H1 (cell line): ENCODE measurements around the gene NCOA6. TPM values are rescaled to one million over a fixed set of nuclear protein-coding genes. Genes with fewer than 3 reads are reported as not detected.

Experiments
- CTCF ChIA-PET: fragments of 300-600 bp; sonication (Branson Sonifier 250); formaldehyde crosslinking; loops from one replicate; lab custom pipeline; 2021; ENCODE audit not compliant: partially characterized antibody; lab: Charles Lee
- POLR2A ChIA-PET: fragments of 300-600 bp; sonication (Branson Sonifier 250); formaldehyde crosslinking; loops from one replicate; lab custom pipeline; 2021; ENCODE audit warnings: inconsistent platforms; ENCODE audit not compliant: partially characterized antibody; lab: Charles Lee
- DNase-seq, 2 experiments: peaks; one replicate each; pipeline versions ENCODE4 v3.0.0 to v3.0.0-alpha.2; 2010 to 2022; ENCODE audit warnings: low spot score in 2 of 2, low read depth in 1 of 2, mixed read lengths in 1 of 2
- FAIRE-seq: peaks from 2 replicates; lab custom pipeline; 2011; peaks lifted over from hg19 to GRCh38; lab: Jason Lieb, UNC
- H2AFZ ChIP-seq: 2 replicates; pipeline ENCODE4 v1.8.1; 2012; ENCODE audit warnings: low read length, inconsistent platforms
- H2AK5ac ChIP-seq: 2 replicates; pipeline ENCODE4 v1.6.1; 2013; ENCODE audit warnings: low read depth, low read length
- H2BK120ac ChIP-seq: replicated peaks from 2 replicates; pipeline ENCODE3; 2013; ENCODE audit warnings: low read depth, low read length, inconsistent platforms
- H2BK12ac ChIP-seq: 2 replicates; pipeline ENCODE4 v1.6.1; 2013; ENCODE audit warnings: low read depth, low read length
- H2BK15ac ChIP-seq: 2 replicates; pipeline ENCODE4 v1.6.1; 2013; ENCODE audit warnings: low read length
- H2BK20ac ChIP-seq: 2 replicates; pipeline ENCODE4 v1.6.1; 2013; ENCODE audit warnings: low read length
- H2BK5ac ChIP-seq: 2 replicates; pipeline ENCODE4 v1.6.1; 2013; ENCODE audit warnings: low read depth, low read length
- H3K14ac ChIP-seq: 2 replicates; pipeline ENCODE4 v1.6.1; 2013; ENCODE audit warnings: inconsistent platforms; ENCODE audit not compliant: insufficient read length
- H3K18ac ChIP-seq: 2 replicates; pipeline ENCODE4 v1.6.1; 2013; ENCODE audit warnings: low read length; ENCODE audit errors: extremely low read depth
- H3K23ac ChIP-seq: 2 replicates; pipeline ENCODE4 v1.6.1; 2013; ENCODE audit warnings: inconsistent platforms; ENCODE audit not compliant: insufficient read length
- H3K23me2 ChIP-seq: 2 replicates; pipeline ENCODE4 v1.6.1; 2013; ENCODE audit warnings: low read depth, low read length
- H3K27ac ChIP-seq: 2 replicates; pipeline ENCODE4 v1.6.1; 2011; ENCODE audit warnings: low read depth, low read length, inconsistent platforms
- H3K27me3 ChIP-seq, 4 experiments: replicated peaks in 1 of 4; 1 replicate in 1 of 4; 2 replicates in 3 of 4; pipeline versions ENCODE4 v1.6.1 to v1.8.1; 2011 to 2013; ENCODE audit warnings: low read length in 3 of 4, mild to moderate bottlenecking in 3 of 4, inconsistent platforms in 2 of 4, mixed read lengths in 2 of 4, moderate library complexity in 1 of 4; ENCODE audit not compliant: control insufficient read depth in 3 of 4, insufficient read depth in 3 of 4; ENCODE audit errors: extremely low read depth in 1 of 4
- H3K36me3 ChIP-seq, 4 experiments: 2 replicates each; pipeline versions ENCODE4 v1.6.1 to v1.8.1; 2011 to 2013; ENCODE audit warnings: mild to moderate bottlenecking in 4 of 4, low read length in 3 of 4, moderate library complexity in 2 of 4, control low read depth in 1 of 4, inconsistent platforms in 1 of 4; ENCODE audit not compliant: insufficient read depth in 4 of 4, control insufficient read depth in 2 of 4
- H3K4ac ChIP-seq: replicated peaks from 2 replicates; pipeline ENCODE3; 2013; ENCODE audit warnings: low read length, low read depth, mixed read lengths, inconsistent platforms; ENCODE audit not compliant: insufficient read length
- H3K4me1 ChIP-seq, 4 experiments: replicated peaks in 1 of 4; 1 replicate in 1 of 4; 2 replicates in 3 of 4; pipeline versions ENCODE4 v1.6.1 to v1.8.1; 2011 to 2013; ENCODE audit warnings: low read length in 3 of 4, inconsistent platforms in 2 of 4, mixed read lengths in 1 of 4; ENCODE audit not compliant: insufficient read depth in 4 of 4, control insufficient read depth in 3 of 4
- H3K4me2 ChIP-seq, 2 experiments: 2 replicates each; pipeline versions ENCODE4 v1.6.1 to v1.8.1; 2011 to 2013; ENCODE audit warnings: low read depth in 2 of 2, low read length in 2 of 2, control low read depth in 1 of 2, inconsistent platforms in 1 of 2, mild to moderate bottlenecking in 1 of 2; ENCODE audit not compliant: insufficient read depth in 1 of 2
- H3K4me3 ChIP-seq, 4 experiments: fragments of 200-600, 300-600 bp in 1 of 4; sonication (generic), shearing (Covaris generic), sonication (Bioruptor Twin) in 1 of 4; 2 replicates each; pipeline versions ENCODE4 v1.5.1 to v1.8.1; 2011 to 2016; ENCODE audit warnings: low read length in 4 of 4, low read depth in 3 of 4, control low read depth in 2 of 4, inconsistent platforms in 2 of 4, mild to moderate bottlenecking in 2 of 4, mixed read lengths in 1 of 4, moderate library complexity in 1 of 4; ENCODE audit not compliant: insufficient read depth in 2 of 4; ENCODE audit errors: extremely low read depth in 1 of 4
- H3K56ac ChIP-seq: replicated peaks from 2 replicates; pipeline ENCODE3; 2013; ENCODE audit warnings: low read depth, mild to moderate bottlenecking, mixed read lengths, low read length, inconsistent platforms; ENCODE audit not compliant: insufficient read length
- H3K79me1 ChIP-seq: 2 replicates; pipeline ENCODE4 v1.6.1; 2013; ENCODE audit warnings: low read depth, low read length, control low read depth
- H3K79me2 ChIP-seq, 2 experiments: 2 replicates each; pipeline versions ENCODE4 v1.6.1 to v1.8.1; 2012 to 2013; ENCODE audit warnings: low read length in 2 of 2, mild to moderate bottlenecking in 2 of 2, inconsistent platforms in 1 of 2; ENCODE audit not compliant: insufficient read depth in 2 of 2, control insufficient read depth in 1 of 2
- H3K9ac ChIP-seq, 4 experiments: replicated peaks in 1 of 4; 1 replicate in 1 of 4; 2 replicates in 3 of 4; pipeline versions ENCODE4 v1.6.1 to v1.8.1; 2011 to 2013; ENCODE audit warnings: low read depth in 3 of 4, low read length in 3 of 4, control low read depth in 2 of 4, mild to moderate bottlenecking in 2 of 4, moderate library complexity in 2 of 4, inconsistent platforms in 1 of 4; ENCODE audit errors: extremely low read depth in 1 of 4
- H3K9me3 ChIP-seq, 2 experiments: 2 replicates each; pipeline versions ENCODE4 v1.6.1 to v1.8.1; 2012 to 2013; ENCODE audit warnings: mild to moderate bottlenecking in 2 of 2, moderate library complexity in 2 of 2, control low read depth in 1 of 2, inconsistent platforms in 1 of 2, low read depth in 1 of 2, low read length in 1 of 2, mixed read lengths in 1 of 2; ENCODE audit not compliant: insufficient read depth in 2 of 2
- H4K20me1 ChIP-seq, 2 experiments: replicated peaks in 1 of 2; 2 replicates each; pipeline versions ENCODE3 to v1.8.1; 2011 to 2013; ENCODE audit warnings: inconsistent platforms in 2 of 2, low read length in 2 of 2, mild to moderate bottlenecking in 1 of 2; ENCODE audit not compliant: insufficient read depth in 2 of 2, control insufficient read depth in 1 of 2
- H4K5ac ChIP-seq: 2 replicates; pipeline ENCODE4 v1.6.1; 2013; ENCODE audit warnings: low read length, low read depth, mixed read lengths, inconsistent platforms; ENCODE audit not compliant: insufficient read length
- H4K8ac ChIP-seq: 2 replicates; pipeline ENCODE4 v1.8.0; 2013; ENCODE audit warnings: mild to moderate bottlenecking, moderate library complexity, low read length, inconsistent platforms; ENCODE audit not compliant: insufficient read depth; ENCODE audit errors: extremely low read depth
- H4K91ac ChIP-seq: replicated peaks from 2 replicates; pipeline ENCODE3; 2013; ENCODE audit warnings: low read length, mixed read lengths, inconsistent platforms; ENCODE audit not compliant: insufficient read length
- BRCA1 ChIP-seq: IDR thresholded peaks from 2 replicates; pipeline ENCODE4 v1.6.1; 2012; ENCODE audit warnings: low read depth, low read length, improper control_type of control experiment
- CBX5 ChIP-seq: fragments of 300-800, 300-1000 bp; sonication (generic); IDR thresholded peaks from 2 replicates; pipeline ENCODE4 v1.7.1; 2016; ENCODE audit warnings: antibody characterized with exemption, low read length, low read depth
- CEBPB ChIP-seq: IDR thresholded peaks from 2 replicates; pipeline ENCODE4 v1.6.1; 2012; ENCODE audit warnings: low read depth, low read length
- CHD2 ChIP-seq: IDR thresholded peaks from 2 replicates; pipeline ENCODE4 v1.6.1; 2012; ENCODE audit warnings: low read length, improper control_type of control experiment
- GABPA ChIP-seq: IDR thresholded peaks from 2 replicates; pipeline ENCODE4 v1.6.1; 2011; ENCODE audit warnings: mild to moderate bottlenecking, low read length, moderate library complexity, borderline replicate concordance; ENCODE audit not compliant: insufficient read depth
- GTF2F1 ChIP-seq: IDR thresholded peaks from 2 replicates; pipeline ENCODE4 v1.6.1; 2012; ENCODE audit warnings: low read depth, low read length, improper control_type of control experiment, borderline replicate concordance
- NANOG ChIP-seq: IDR thresholded peaks from 2 replicates; pipeline ENCODE4 v1.6.1; 2011; ENCODE audit warnings: low read length, low read depth, mild to moderate bottlenecking, inconsistent platforms; ENCODE audit not compliant: insufficient read depth, poor library complexity, severe bottlenecking
- POLR2A ChIP-seq, 2 experiments: IDR thresholded peaks; 1 replicate in 1 of 2; 2 replicates in 1 of 2; pipeline ENCODE4 v1.6.1; 2011; ENCODE audit warnings: low read depth in 2 of 2, low read length in 2 of 2, mild to moderate bottlenecking in 2 of 2; ENCODE audit errors: control extremely low read depth in 1 of 2
- POU5F1 ChIP-seq: IDR thresholded peaks from 2 replicates; pipeline ENCODE4 v1.6.1; 2011; ENCODE audit warnings: low read depth, mild to moderate bottlenecking, low read length, moderate library complexity
- RBBP5 ChIP-seq: IDR thresholded peaks from 2 replicates; pipeline ENCODE4 v1.7.1; 2012; ENCODE audit warnings: low read depth, mild to moderate bottlenecking, inconsistent platforms, low read length, moderate library complexity, borderline replicate concordance
- SP4 ChIP-seq: IDR thresholded peaks from 2 replicates; pipeline ENCODE4 v1.6.1; 2012; ENCODE audit warnings: low read length, inconsistent platforms
- TEAD4 ChIP-seq: IDR thresholded peaks from 2 replicates; pipeline ENCODE4 v1.6.1; 2012; ENCODE audit warnings: low read depth, low read length, inconsistent platforms, mixed read lengths
- USF2 ChIP-seq: IDR thresholded peaks from 2 replicates; pipeline ENCODE4 v1.6.1; 2011; ENCODE audit warnings: low read length, improper control_type of control experiment
- WGBS, 2 experiments: shearing (Covaris generic) in 1 of 2; methylation state at CpG; one replicate each; pipeline versions ENCODE4 v1.1.6 to v1.1.7; 2013 to 2015; ENCODE audit warnings: low lambda C conversion rate in 2 of 2, mixed read lengths in 2 of 2, inconsistent platforms in 1 of 2, low coverage in 1 of 2, missing lambda C conversion rate in 1 of 2; ENCODE audit not compliant: insufficient replicate concordance in 2 of 2, insufficient coverage in 1 of 2, insufficient read length in 1 of 2; ENCODE audit errors: extremely low coverage in 1 of 2, missing lambda C conversion rate in 1 of 2; 5-methylcytosine and 5-hydroxymethylcytosine counted together
- polyA plus RNA-seq, 7 experiments: library from polyadenylated mRNA; depleted of rRNA in 3 of 7; stranded (reverse) in 5 of 7; unstranded in 2 of 7; fragments of >200 nt in 5 of 7; fragments of 200-250 nt in 2 of 7; gene quantifications; 1 replicate in 5 of 7; 2 replicates in 1 of 7; 4 replicates in 1 of 7; pipeline versions ENCODE4 v1.2.1 to v1.2.3, GENCODE V29; 2011 to 2013; ENCODE audit warnings: missing spikeins in 2 of 7, mixed read lengths in 2 of 7
- total RNA-seq: library from RNA; stranded (reverse); fragmentation: NEBNext Ultra II Directional; extraction: Animal tissue kit (Norgen Biotek cat#: 25700); gene quantifications from 2 replicates; pipeline ENCODE4 v1.2.1, GENCODE V29; 2021

Gene NCOA6
- total and polyA plus RNA-seq, 2 of the 8 experiments (the other 6 are each of a cell fraction or from before 2014, with no cell fraction given): 9.0 to 9.5 TPM

DNA sequence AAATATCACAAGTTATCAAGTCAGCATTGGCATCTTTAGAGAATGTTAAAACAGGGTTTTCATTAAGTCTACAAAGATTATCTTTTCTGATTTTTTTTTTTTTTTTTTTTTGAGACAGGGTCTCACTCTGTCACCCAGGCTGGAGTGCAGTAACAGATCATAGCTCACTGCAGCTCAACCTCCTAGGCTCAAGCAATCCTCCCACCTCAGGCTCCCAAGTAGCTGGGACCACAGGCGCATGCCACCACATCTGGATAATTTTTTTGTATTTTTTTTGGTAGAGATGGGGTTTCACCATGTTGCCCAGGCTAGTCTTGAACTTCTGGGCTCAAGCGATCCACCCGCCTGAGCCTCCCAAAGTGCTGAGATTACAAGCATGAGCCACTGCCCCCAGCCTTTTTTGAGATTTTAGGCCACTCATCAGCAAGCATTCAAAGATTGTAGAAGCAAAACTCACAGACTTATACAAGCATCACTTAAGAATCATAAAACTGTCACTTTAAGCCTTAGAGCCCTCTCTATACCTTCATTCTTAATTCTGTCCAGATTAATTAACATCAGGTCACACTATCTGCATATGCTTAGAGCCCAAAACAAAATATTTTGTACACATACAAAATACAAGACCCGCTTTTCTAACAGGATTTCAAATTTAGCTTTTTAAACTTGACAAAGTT lies 32.6 kb downstream of the NCOA6 start:
- H3K79me1 ChIP-seq: peaks cover under 1% of the 10 kb centered on the region; the same call in 1 of the 2 replicates
- CTCF ChIA-PET: interaction anchor here (0.7 to 0.9 kb wide), 2 partner anchors 23 to 42 kb away, joined by 3 to 4 read pairs; no protein-coding TSS in a partner anchor
- no peak overlapping the region for H3K27ac ChIP-seq
- no peaks in the 10 kb centered on the region for H3K9me3 ChIP-seq
- no peak overlapping the region for H3K4me2 ChIP-seq
- no peak overlapping the region for H3K14ac ChIP-seq
- H2BK120ac ChIP-seq: no peak overlapping the region
- POLR2A ChIA-PET: no interaction called here
- H4K91ac ChIP-seq: no peak overlapping the region
- no peak for DNase-seq
- no peak overlapping the region for H2BK20ac ChIP-seq
- no peak overlapping the region for H3K18ac ChIP-seq
- H3K4me3 ChIP-seq: no peak overlapping the region
- H4K8ac ChIP-seq: no peak overlapping the region
- H3K4me1 ChIP-seq: peaks cover 0 to 3% (median 0%) of the 10 kb centered on the region in 4 experiments; a peak in 2 of 7 replicates
- no peak overlapping the region for H2BK15ac ChIP-seq
- H3K36me3 ChIP-seq: no peaks in the 10 kb centered on the region
- no peak overlapping the region for H3K9ac ChIP-seq
- no peak overlapping the region for H4K5ac ChIP-seq
- H4K20me1 ChIP-seq: peaks cover 0 to 3% of the 10 kb centered on the region in 2 experiments
- no peak overlapping the region for H2AK5ac ChIP-seq
- H3K4ac ChIP-seq: no peak overlapping the region
- no peaks in the 10 kb centered on the region for H3K23me2 ChIP-seq
- no peaks in the 10 kb centered on the region for H3K27me3 ChIP-seq
- H3K56ac ChIP-seq: no peak overlapping the region
- FAIRE-seq: no peak
- H3K23ac ChIP-seq: no peak overlapping the region
- H3K79me2 ChIP-seq: no peaks in the 10 kb centered on the region
- H2AFZ ChIP-seq: no peak overlapping the region
- 92% methylated on average over 4 of the region's 4 CpGs; no CpG with 5 or more reads in 1 of the 2 experiments for WGBS, 2 experiments
- H2BK5ac ChIP-seq: no peak overlapping the region
- no peak overlapping the region for H2BK12ac ChIP-seq
- TF ChIP-seq CHD2: no peak
- no peak for TF ChIP-seq CBX5
- no peak for TF ChIP-seq NANOG
- no peak for TF ChIP-seq BRCA1
- no peak for TF ChIP-seq CEBPB
- TF ChIP-seq POLR2A (IDR thresholded peaks at IDR 0.05; ENCODE audit: control extremely low read depth in 1 of 2, low read depth in 2 of 2, low read length in 2 of 2): no peak
- no peak for TF ChIP-seq SP4
- TF ChIP-seq RBBP5: no peak
- TF ChIP-seq POU5F1: no peak
- no peak for TF ChIP-seq GTF2F1
- no peak for TF ChIP-seq USF2
- no peak for TF ChIP-seq TEAD4
- no peak for TF ChIP-seq GABPA
